Measurements from ENCODE around the gene FAM131B.
"Not testable (repeated sequence)": the region's sequence is repeated elsewhere in the genome, so short reads cannot be mapped to it uniquely, and the experiment has no call there.

Gene FAM131B

GRCh38 chr7:143362131-143363015 is at the start of gene FAM131B:
TSS of gene FAM131B (minus strand) at chr7:143362713. CDS start at chr7:143362603, 110 bp downstream.
- DNase-seq (ENCODE audit: low read depth in 2 of 3, low spot score in 1 of 3): no peak

GRCh38 chr7:143411976-143412708 is 49.6 kb upstream of the FAM131B start:
- DNase-seq (ENCODE audit: low read depth in 2 of 3, low spot score in 1 of 3): no peak

- no peak for DNase-seq (ENCODE audit: low read depth in 2 of 3, low spot score in 1 of 3)
Measured at GRCh38 chr7:143410521-143411004, 48.0 kb upstream of the FAM131B start.

GRCh38 chr7:143408686-143409561 is 46.4 kb upstream of the FAM131B start, which contains the start of gene EPHA1:
TSS of gene EPHA1 (minus strand) at chr7:143408856. CDS start at chr7:143408805, 51 bp downstream.
- no peak for DNase-seq (ENCODE audit: low read depth in 2 of 3, low spot score in 1 of 3)

- no peak for DNase-seq (ENCODE audit: low read depth in 2 of 3, low spot score in 1 of 3)
Measured at GRCh38 chr7:143408252-143408685, 45.8 kb upstream of the FAM131B start.

GRCh38 chr7:143407287-143408251 is 45.1 kb upstream of the FAM131B start:
- DNase-seq (ENCODE audit: low read depth in 2 of 3, low spot score in 1 of 3): no peak

- no peak for DNase-seq (ENCODE audit: low read depth in 2 of 3, low spot score in 1 of 3)
Measured at GRCh38 chr7:143406002-143406357, 43.5 kb upstream of the FAM131B start.

- DNase-seq (ENCODE audit: low read depth in 2 of 3, low spot score in 1 of 3): no peak
Measured at GRCh38 chr7:143405173-143406001, 42.9 kb upstream of the FAM131B start.

- DNase-seq (ENCODE audit: low read depth in 2 of 3, low spot score in 1 of 3): not testable (repeated sequence)
Measured at GRCh38 chr7:143402233-143402632, 39.7 kb upstream of the FAM131B start.

- no peak for DNase-seq (ENCODE audit: low read depth in 2 of 3, low spot score in 1 of 3)
Measured at GRCh38 chr7:143401265-143401664, 38.8 kb upstream of the FAM131B start.

- DNase-seq (ENCODE audit: low read depth in 2 of 3, low spot score in 1 of 3): no peak
Measured at GRCh38 chr7:143399642-143400041, 37.1 kb upstream of the FAM131B start.

- no peak for DNase-seq (ENCODE audit: low read depth in 2 of 3, low spot score in 1 of 3)
Measured at GRCh38 chr7:143399151-143399550, 36.6 kb upstream of the FAM131B start.

GRCh38 chr7:143398616-143399015 is 36.1 kb upstream of the FAM131B start:
- no peak for DNase-seq (ENCODE audit: low read depth in 2 of 3, low spot score in 1 of 3)

- DNase-seq (ENCODE audit: low read depth in 2 of 3, low spot score in 1 of 3): no peak
Measured at GRCh38 chr7:143397710-143398530, 35.4 kb upstream of the FAM131B start.

GRCh38 chr7:143396625-143397556 is 34.4 kb upstream of the FAM131B start:
- DNase-seq (ENCODE audit: low read depth in 2 of 3, low spot score in 1 of 3): no peak

- DNase-seq (ENCODE audit: low read depth in 2 of 3, low spot score in 1 of 3): no peak
Measured at GRCh38 chr7:143396182-143396581, 33.7 kb upstream of the FAM131B start.
